SW480 (cell line): Measurements from ENCODE around the gene LAPTM5.
"Not testable (repeated sequence)": the region's sequence is repeated elsewhere in the genome, so short reads cannot be mapped to it uniquely, and the experiment has no call there.

ENCODE experiments used
- DNase-seq: peaks from one replicate; pipeline ENCODE4 v3.0.0-alpha.2; 2016; ENCODE audit warnings: low spot score

The LAPTM5 gene

GRCh38 chr1:30757352-30758120, at the start of gene LAPTM5:
LAPTM5 (minus strand) TSS chr1:30757774; CDS start chr1:30757745, 29 bp downstream.
- no peak for DNase-seq

- no peak for DNase-seq
Measured at GRCh38 chr1:30806381-30807317, 49.1 kb upstream of the LAPTM5 start.

- no peak for DNase-seq
Measured at GRCh38 chr1:30805304-30806003, 47.9 kb upstream of the LAPTM5 start.

GRCh38 chr1:30804822-30805221, 47.2 kb upstream of the LAPTM5 start:
- no peak for DNase-seq

- no peak for DNase-seq
Measured at GRCh38 chr1:30804352-30804751, 46.8 kb upstream of the LAPTM5 start.

GRCh38 chr1:30803562-30803961, 46.0 kb upstream of the LAPTM5 start:
- DNase-seq, result no peak

- DNase-seq, result peak; percentile 58
Measured at GRCh38 chr1:30801771-30802198, 44.2 kb upstream of the LAPTM5 start.

- no peak for DNase-seq
Measured at GRCh38 chr1:30799233-30799511, 41.6 kb upstream of the LAPTM5 start.

GRCh38 chr1:30798389-30799232, 41.0 kb upstream of the LAPTM5 start:
- DNase-seq, result no peak

GRCh38 chr1:30795026-30795425, 37.5 kb upstream of the LAPTM5 start:
- no peak for DNase-seq

GRCh38 chr1:30794260-30794659, 36.7 kb upstream of the LAPTM5 start:
- DNase-seq, result no peak

GRCh38 chr1:30793209-30793608, 35.6 kb upstream of the LAPTM5 start:
- DNase-seq, result no peak

- DNase-seq, result no peak
Measured at GRCh38 chr1:30791868-30792267, 34.3 kb upstream of the LAPTM5 start.

- no peak for DNase-seq
Measured at GRCh38 chr1:30790850-30791778, 33.5 kb upstream of the LAPTM5 start.

GRCh38 chr1:30790256-30790525, 32.6 kb upstream of the LAPTM5 start:
- not testable (repeated sequence) for DNase-seq

GRCh38 chr1:30789388-30790255, 32.0 kb upstream of the LAPTM5 start:
- DNase-seq, result no peak

- peak; percentile 28 for DNase-seq
Measured at GRCh38 chr1:30788580-30789387, 31.2 kb upstream of the LAPTM5 start.

- no peak for DNase-seq
Measured at GRCh38 chr1:30787856-30788495, 30.4 kb upstream of the LAPTM5 start.
